Neural cell (in vitro differentiated cells): ENCODE data around the gene DDX50.

Experiments
- POLR2AphosphoS5 ChIP-seq: IDR thresholded peaks from 2 replicates; pipeline ENCODE4 v1.6.1; 2012
- RAD21 ChIP-seq: fragments of 450-650 bp; conservative IDR thresholded peaks from 2 replicates; pipeline ENCODE4 v1.6.1; 2014; ENCODE audit warnings: antibody characterized with exemption, mild to moderate bottlenecking, moderate library complexity
- SMC3 ChIP-seq: fragments of 450-650 bp; conservative IDR thresholded peaks from 2 replicates; pipeline ENCODE4 v1.6.1; 2014; ENCODE audit warnings: antibody characterized with exemption, mild to moderate bottlenecking, moderate library complexity; ENCODE audit not compliant: poor library complexity
- TF ChIP-seq, protein P1 (sequence below): fragments of 450-650 bp; IDR thresholded peaks from 2 replicates; pipeline ENCODE4 v1.5.1; 2014; ENCODE audit warnings: antibody characterized with exemption, mild to moderate bottlenecking, moderate library complexity; ENCODE audit not compliant: poor library complexity, severe bottlenecking

DNA sequence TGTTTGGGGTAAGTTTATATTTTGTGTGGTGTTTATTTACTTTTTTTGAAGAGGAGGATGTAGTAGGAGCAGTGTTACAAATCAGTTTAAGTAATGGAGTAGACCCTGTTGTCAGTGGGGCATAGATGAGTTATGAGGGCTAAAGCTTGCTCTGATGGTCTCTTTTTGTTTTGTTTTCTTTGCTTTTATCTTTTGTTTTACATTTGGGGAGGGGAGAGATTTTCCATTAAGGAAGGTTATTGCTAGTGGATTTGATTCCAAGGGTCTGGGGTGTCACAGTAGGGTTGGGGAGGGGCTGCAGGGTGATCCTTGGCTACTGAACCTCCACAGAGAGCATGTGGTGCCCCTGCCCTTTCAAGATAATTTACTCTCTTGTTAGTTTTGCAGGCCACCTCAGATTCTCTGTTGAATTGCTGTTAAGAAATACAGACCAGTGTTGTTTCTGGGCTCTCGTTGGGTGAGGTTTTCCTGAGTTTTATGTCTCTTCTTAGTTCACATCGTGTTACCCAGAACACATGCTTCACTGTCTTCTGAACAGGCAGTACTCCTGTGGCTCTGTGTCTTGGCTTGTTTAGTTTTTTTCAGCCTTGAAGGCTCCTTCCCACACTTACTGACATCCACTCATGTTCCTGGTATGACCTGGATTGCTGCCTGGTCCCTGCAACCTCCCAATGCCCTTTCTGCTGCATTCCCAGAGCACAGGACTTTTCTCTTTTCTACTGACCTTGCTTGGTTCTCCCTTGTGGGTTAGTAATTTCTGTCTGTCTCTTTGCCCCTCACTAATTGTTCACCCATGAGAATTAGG is 91.7 kb downstream of the DDX50 start:
- TF ChIP-seq, protein P1, sequence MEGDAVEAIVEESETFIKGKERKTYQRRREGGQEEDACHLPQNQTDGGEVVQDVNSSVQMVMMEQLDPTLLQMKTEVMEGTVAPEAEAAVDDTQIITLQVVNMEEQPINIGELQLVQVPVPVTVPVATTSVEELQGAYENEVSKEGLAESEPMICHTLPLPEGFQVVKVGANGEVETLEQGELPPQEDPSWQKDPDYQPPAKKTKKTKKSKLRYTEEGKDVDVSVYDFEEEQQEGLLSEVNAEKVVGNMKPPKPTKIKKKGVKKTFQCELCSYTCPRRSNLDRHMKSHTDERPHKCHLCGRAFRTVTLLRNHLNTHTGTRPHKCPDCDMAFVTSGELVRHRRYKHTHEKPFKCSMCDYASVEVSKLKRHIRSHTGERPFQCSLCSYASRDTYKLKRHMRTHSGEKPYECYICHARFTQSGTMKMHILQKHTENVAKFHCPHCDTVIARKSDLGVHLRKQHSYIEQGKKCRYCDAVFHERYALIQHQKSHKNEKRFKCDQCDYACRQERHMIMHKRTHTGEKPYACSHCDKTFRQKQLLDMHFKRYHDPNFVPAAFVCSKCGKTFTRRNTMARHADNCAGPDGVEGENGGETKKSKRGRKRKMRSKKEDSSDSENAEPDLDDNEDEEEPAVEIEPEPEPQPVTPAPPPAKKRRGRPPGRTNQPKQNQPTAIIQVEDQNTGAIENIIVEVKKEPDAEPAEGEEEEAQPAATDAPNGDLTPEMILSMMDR: no peak
- no peak for TF ChIP-seq RAD21
- TF ChIP-seq SMC3: no peak
- TF ChIP-seq POLR2AphosphoS5: no peak
